Cardiac muscle cell (in vitro differentiated cells and primary cell): ENCODE data around the gene SNX20. TPM values are rescaled to one million over a fixed set of nuclear protein-coding genes. Genes with fewer than 3 reads are reported as not detected.

Experiments
- DNase-seq, 2 donors: peaks; one replicate each; pipeline versions ENCODE4 v3.0.0 to v3.0.0-alpha.2; 2010 to 2017; ENCODE audit warnings: low read depth in 1 of 2, low spot score in 1 of 2
- H3K27ac ChIP-seq: fragments of 200-600 bp; sonication (generic); 2 replicates; pipeline ENCODE4 v1.5.1; 2016
- H3K27me3 ChIP-seq: fragments of 200-600 bp; sonication (generic); 2 replicates; pipeline ENCODE4 v1.6.0; 2016; ENCODE audit warnings: control low read depth
- H3K36me3 ChIP-seq: fragments of 200-600 bp; sonication (generic); 2 replicates; pipeline ENCODE4 v1.5.1; 2016; ENCODE audit warnings: control low read depth
- H3K4me1 ChIP-seq: fragments of 200-600 bp; sonication (generic); 2 replicates; pipeline ENCODE4 v1.8.1; 2017; ENCODE audit warnings: low read depth, mild to moderate bottlenecking, mixed run types
- H3K4me3 ChIP-seq: fragments of 200-600 bp; sonication (generic); 2 replicates; pipeline ENCODE4 v1.5.1; 2016; ENCODE audit warnings: mild to moderate bottlenecking
- H3K9me3 ChIP-seq: fragments of 200-600 bp; sonication (generic); 2 replicates; pipeline ENCODE4 v1.5.1; 2017; ENCODE audit warnings: low read depth, mild to moderate bottlenecking, control low read depth
- CTCF ChIP-seq: IDR thresholded peaks from 2 replicates; pipeline ENCODE4 v1.5.1; 2012; ENCODE audit warnings: low read depth, mild to moderate bottlenecking, low read length
- polyA plus RNA-seq: library from polyadenylated mRNA; unstranded; fragments of >200 nt; fragmentation: Nextera tagmentation; extraction: Ambion mirVana; gene quantifications from 2 replicates; pipeline ENCODE4 v1.2.1, GENCODE V29; 2016
- total RNA-seq: library from RNA; depleted of rRNA; stranded (reverse); fragments of >200 nt; gene quantifications from 2 replicates; pipeline ENCODE4 v1.2.3, GENCODE V29; 2016

SNX20 gene
- total and polyA plus RNA-seq, 2 experiments from 2014 or later, result not detected

GRCh38 chr16:50637716-50638602, 43.2 kb downstream of the SNX20 start:
- TF ChIP-seq CTCF, result no peak
- Histone ChIP-seq H3K27me3 (no peaks in the 10 kb centered on the region), H3K36me3 (no peaks in the 10 kb centered on the region), H3K4me3 (no peak overlapping the region), H3K27ac (no peak overlapping the region), H3K9me3 (no peaks in the 10 kb centered on the region), H3K4me1 (no peaks in the 10 kb centered on the region)
- no peak for DNase-seq

GRCh38 chr16:50636753-50637374, 44.2 kb downstream of the SNX20 start:
- Histone ChIP-seq H3K36me3 (no peaks in the 10 kb centered on the region), H3K9me3 (no peaks in the 10 kb centered on the region), H3K27me3 (no peaks in the 10 kb centered on the region), H3K4me3 (no peak overlapping the region), H3K4me1 (no peaks in the 10 kb centered on the region), H3K27ac (no peak overlapping the region)
- DNase-seq, result no peak
- TF ChIP-seq CTCF, result no peak

GRCh38 chr16:50635505-50636392, 45.4 kb downstream of the SNX20 start:
- Histone ChIP-seq H3K4me3 (no peak overlapping the region), H3K4me1 (no peaks in the 10 kb centered on the region), H3K36me3 (no peaks in the 10 kb centered on the region), H3K27me3 (no peaks in the 10 kb centered on the region), H3K9me3 (no peaks in the 10 kb centered on the region), H3K27ac (no peak overlapping the region)
- TF ChIP-seq CTCF, result no peak
- no peak for DNase-seq

GRCh38 chr16:50634947-50635346, 46.2 kb downstream of the SNX20 start:
- Histone ChIP-seq H3K4me3 (no peak overlapping the region), H3K27ac (no peak overlapping the region), H3K27me3 (no peaks in the 10 kb centered on the region), H3K9me3 (no peaks in the 10 kb centered on the region), H3K4me1 (no peaks in the 10 kb centered on the region), H3K36me3 (no peaks in the 10 kb centered on the region)
- DNase-seq, result no peak
- TF ChIP-seq CTCF, result no peak

GRCh38 chr16:50634090-50634489, 47.0 kb downstream of the SNX20 start:
- DNase-seq, result no peak
- Histone ChIP-seq H3K36me3 (no peaks in the 10 kb centered on the region), H3K9me3 (no peaks in the 10 kb centered on the region), H3K27ac (no peak overlapping the region), H3K27me3 (no peaks in the 10 kb centered on the region), H3K4me1 (no peaks in the 10 kb centered on the region), H3K4me3 (no peak overlapping the region)
- no peak for TF ChIP-seq CTCF
